Neural progenitor cell (in vitro differentiated cells): Measurements from ENCODE around the gene SLCO2B1. TPM values are rescaled to one million over a fixed set of nuclear protein-coding genes. Genes with fewer than 3 reads are reported as not detected.

ENCODE experiments used
- DNase-seq: peaks from one replicate; pipeline ENCODE4 v3.0.0-alpha.2; 2016; ENCODE audit warnings: low spot score
- H2AFZ ChIP-seq: fragments of 200-600 bp; sonication (generic); replicated peaks from 2 replicates; pipeline ENCODE4 v1.6.1; 2016; ENCODE audit warnings: antibody characterized with exemption
- H3F3A ChIP-seq: fragments of 200-600 bp; sonication (generic); 2 replicates; pipeline ENCODE4 v1.6.1; 2016; ENCODE audit warnings: antibody characterized with exemption, low read depth
- H3K27ac ChIP-seq: fragments of 200-600 bp; sonication (generic); 2 replicates; pipeline ENCODE4 v1.5.1; 2016; ENCODE audit warnings: mild to moderate bottlenecking
- H3K27me3 ChIP-seq: fragments of 200-600 bp; sonication (generic); 2 replicates; pipeline ENCODE4 v1.6.1; 2016; ENCODE audit warnings: mild to moderate bottlenecking, moderate library complexity
- H3K36me3 ChIP-seq: fragments of 200-600 bp; sonication (generic); 2 replicates; pipeline ENCODE4 v1.5.1; 2016
- H3K4me1 ChIP-seq: fragments of 200-600 bp; sonication (generic); 2 replicates; pipeline ENCODE4 v1.6.1; 2016; ENCODE audit warnings: mixed run types
- H3K4me2 ChIP-seq: fragments of 200-600 bp; sonication (generic); 2 replicates; pipeline ENCODE4 v1.6.1; 2016
- H3K4me3 ChIP-seq: fragments of 200-600 bp; sonication (generic); 2 replicates; pipeline ENCODE4 v1.5.1; 2016
- H3K79me2 ChIP-seq: fragments of 200-600 bp; sonication (generic); 2 replicates; pipeline ENCODE4 v1.6.1; 2016; ENCODE audit warnings: low read depth
- H3K9ac ChIP-seq: fragments of 200-600 bp; sonication (generic); 2 replicates; pipeline ENCODE4 v1.6.1; 2016
- H3K9me3 ChIP-seq: fragments of 200-600 bp; sonication (generic); 2 replicates; pipeline ENCODE4 v1.5.1; 2016; ENCODE audit warnings: low read depth
- H4K20me1 ChIP-seq: fragments of 200-600 bp; sonication (generic); 2 replicates; pipeline ENCODE4 v1.6.1; 2016; ENCODE audit warnings: low read depth
- H3K27ac Mint-ChIP-seq: 3 replicates; pipeline ENCODE4 v1.8.0; 2021; ENCODE audit warnings: mixed read lengths
- H3K27me3 Mint-ChIP-seq: 2 replicates; pipeline ENCODE4 v1.8.0; 2022; ENCODE audit warnings: low read depth, mild to moderate bottlenecking, inconsistent platforms, moderate library complexity, mixed read lengths; ENCODE audit not compliant: insufficient read depth
- H3K36me3 Mint-ChIP-seq: 3 replicates; pipeline ENCODE4 v1.8.0; 2021; ENCODE audit warnings: mixed read lengths
- H3K4me1 Mint-ChIP-seq: 3 replicates; pipeline ENCODE4 v1.8.0; 2021; ENCODE audit warnings: mixed read lengths
- H3K4me3 Mint-ChIP-seq: 3 replicates; pipeline ENCODE4 v1.8.0; 2021; ENCODE audit warnings: mild to moderate bottlenecking, moderate library complexity, mixed read lengths
- H3K9me3 Mint-ChIP-seq: 3 replicates; pipeline ENCODE4 v1.8.0; 2020; ENCODE audit warnings: mixed read lengths
- CTCF ChIP-seq: fragments of 200-600 bp; sonication (generic); IDR thresholded peaks from 2 replicates; pipeline ENCODE4 v1.5.1; 2017; ENCODE audit warnings: antibody characterized with exemption, mild to moderate bottlenecking
- EZH2 ChIP-seq: fragments of 200-600 bp; sonication (generic); IDR thresholded peaks from 2 replicates; pipeline ENCODE4 v1.6.1; 2017; ENCODE audit warnings: antibody characterized with exemption, mild to moderate bottlenecking, moderate library complexity
- EZH2phosphoT487 ChIP-seq: fragments of 200-600 bp; sonication (generic); IDR thresholded peaks from 2 replicates; pipeline ENCODE4 v1.6.1; 2017; ENCODE audit warnings: antibody characterized with exemption
- total RNA-seq: library from RNA; depleted of rRNA; stranded (reverse); fragments of >200 nt; gene quantifications from 2 replicates; pipeline ENCODE4 v1.2.3, GENCODE V29; 2015; ENCODE audit warnings: low replicate concordance

Gene SLCO2B1
- total RNA-seq, 1 donor from 2014 or later: 0.07 TPM

- Histone ChIP-seq H4K20me1 (no peaks in the 10 kb centered on the region), H3K27me3 (peaks cover 36% of the 10 kb centered on the region), H3K79me2 (no peaks in the 10 kb centered on the region), H3K9ac (no peak overlapping the region), H3F3A (no peaks in the 10 kb centered on the region), H3K36me3 (no peaks in the 10 kb centered on the region), H3K4me2 (no peak overlapping the region), H3K4me1 (peaks cover 4% of the 10 kb centered on the region), H3K27ac (no peak overlapping the region), H2AFZ (no peak overlapping the region), H3K9me3 (no peaks in the 10 kb centered on the region), H3K4me3 (no peak overlapping the region)
- no peak for DNase-seq
- TF ChIP-seq EZH2phosphoT487 (no peak), EZH2 (no peak), CTCF (no peak)
- Mint-ChIP-seq H3K4me3 (no peak overlapping the region), H3K4me1 (peaks cover 4% of the 10 kb centered on the region), H3K27me3 (peaks cover 32% of the 10 kb centered on the region), H3K27ac (no peak overlapping the region), H3K36me3 (no peaks in the 10 kb centered on the region), H3K9me3 (no peaks in the 10 kb centered on the region)
These were observed 95.9 kb downstream of the SLCO2B1 start for GRCh38 chr11:75246671-75247350.

GRCh38 chr11:75248924-75249256 lies 98.0 kb downstream of the SLCO2B1 start:
- H3K4me3 Mint-ChIP-seq: no peak overlapping the region
- peaks cover 3% of the 10 kb centered on the region for H3K9me3 Mint-ChIP-seq

GRCh38 chr11:75249704-75250103 lies 98.8 kb downstream of the SLCO2B1 start:
- Histone ChIP-seq H3K4me1 (no peaks in the 10 kb centered on the region), H3K9ac (no peak overlapping the region), H3F3A (no peaks in the 10 kb centered on the region), H3K4me2 (no peak overlapping the region), H3K79me2 (no peaks in the 10 kb centered on the region), H3K36me3 (no peaks in the 10 kb centered on the region), H4K20me1 (no peaks in the 10 kb centered on the region), H3K9me3 (no peaks in the 10 kb centered on the region), H3K27me3 (peaks cover 7% of the 10 kb centered on the region), H2AFZ (no peak overlapping the region), H3K4me3 (no peak overlapping the region), H3K27ac (no peak overlapping the region)
- Mint-ChIP-seq H3K36me3 (no peaks in the 10 kb centered on the region), H3K4me1 (no peaks in the 10 kb centered on the region), H3K27me3 (peaks cover 11% of the 10 kb centered on the region), H3K27ac (no peak overlapping the region), H3K4me3 (no peak overlapping the region), H3K9me3 (peaks cover 5% of the 10 kb centered on the region)
- no peak for DNase-seq
- TF ChIP-seq CTCF: no peak
- TF ChIP-seq EZH2phosphoT487: no peak
- TF ChIP-seq EZH2: no peak

More at GRCh38 chr11:75248924-75249256, 98.0 kb downstream of the SLCO2B1 start:
- no peak overlapping the region for H3K27ac Mint-ChIP-seq
- H3F3A ChIP-seq: no peaks in the 10 kb centered on the region
- H3K36me3 Mint-ChIP-seq: no peaks in the 10 kb centered on the region
- H3K27me3 Mint-ChIP-seq: peaks cover 15% of the 10 kb centered on the region
- peaks cover 15% of the 10 kb centered on the region for H3K27me3 ChIP-seq
- H3K79me2 ChIP-seq: no peaks in the 10 kb centered on the region
- H3K9me3 ChIP-seq: no peaks in the 10 kb centered on the region
- no peak for DNase-seq
- no peaks in the 10 kb centered on the region for H3K36me3 ChIP-seq
- no peak overlapping the region for H3K27ac ChIP-seq
- no peak overlapping the region for H2AFZ ChIP-seq
- TF ChIP-seq CTCF (no peak), EZH2 (no peak), EZH2phosphoT487 (no peak)
- no peaks in the 10 kb centered on the region for H4K20me1 ChIP-seq
- no peaks in the 10 kb centered on the region for H3K4me1 Mint-ChIP-seq
- no peak overlapping the region for H3K4me3 ChIP-seq
- no peak overlapping the region for H3K4me2 ChIP-seq
- H3K4me1 ChIP-seq: no peaks in the 10 kb centered on the region
- H3K9ac ChIP-seq: no peak overlapping the region
